ELR (cell line): Measurements from ENCODE around the gene BCKDK.

Experiments
- DNase-seq: peaks from one replicate; pipeline ENCODE4 v3.0.0-alpha.2; 2015; ENCODE audit warnings: low read depth

The BCKDK gene

GRCh38 chr16:31108035-31108793 is at the start of gene BCKDK:
BCKDK (plus strand) TSS chr16:31108386; CDS start chr16:31109224, 838 bp downstream.
- DNase-seq: peak; percentile 80

- no peak for DNase-seq
These were observed 46.9 kb upstream of the BCKDK start for GRCh38 chr16:31061126-31061812.

GRCh38 chr16:31061813-31062440 is 46.3 kb upstream of the BCKDK start:
- no peak for DNase-seq

GRCh38 chr16:31063495-31063842 is 44.7 kb upstream of the BCKDK start:
- DNase-seq: no peak

GRCh38 chr16:31063843-31064611 is 44.2 kb upstream of the BCKDK start:
- DNase-seq: no peak

GRCh38 chr16:31064882-31065461 is 43.2 kb upstream of the BCKDK start:
- peak; percentile 95 for DNase-seq

- DNase-seq: no peak
These were observed 40.8 kb upstream of the BCKDK start for GRCh38 chr16:31067342-31067741.

- peak; percentile 60 for DNase-seq
These were observed 36.3 kb upstream of the BCKDK start for GRCh38 chr16:31071861-31072260.

GRCh38 chr16:31072540-31073141 is 35.5 kb upstream of the BCKDK start:
- peak; percentile 65 for DNase-seq

GRCh38 chr16:31073142-31073969 is 34.8 kb upstream of the BCKDK start:
- DNase-seq: peak; percentile 93

GRCh38 chr16:31073970-31074813 is 34.0 kb upstream of the BCKDK start, which contains the start of the genes ZNF646 and ZNF668:
ZNF646 (plus strand) TSS chr16:31074422; CDS start chr16:31076325, 1,903 bp downstream.
ZNF668 (minus strand) TSS chr16:31074240; CDS start chr16:31064459, 9,781 bp downstream.
- peak; percentile 100 for DNase-seq

GRCh38 chr16:31074814-31075183 is 33.4 kb upstream of the BCKDK start:
- DNase-seq: no peak

- no peak for DNase-seq
These were observed 31.9 kb upstream of the BCKDK start for GRCh38 chr16:31076319-31076718.

GRCh38 chr16:31077024-31077423 is 31.2 kb upstream of the BCKDK start:
- no peak for DNase-seq

- no peak for DNase-seq
These were observed 30.4 kb upstream of the BCKDK start for GRCh38 chr16:31077592-31078396.

- no peak for DNase-seq
These were observed 29.4 kb upstream of the BCKDK start for GRCh38 chr16:31078597-31079341.

GRCh38 chr16:31079342-31079944 is 28.7 kb upstream of the BCKDK start:
- DNase-seq: no peak
